ENCODE results near the gene OLFML2B. TPM values are rescaled to one million over a fixed set of nuclear protein-coding genes. Genes with fewer than 3 reads are reported as not detected.

The OLFML2B gene
- total RNA-seq, 1 experiment from 2014 or later = 1.4 TPM

GRCh38 chr1:162038624-162039023 is 15.0 kb upstream of the OLFML2B start:
- no peak for TF ChIP-seq CTCF (conservative IDR thresholded peaks at IDR 0.05)
- no CpG with 5 or more reads among the region's 1 CpG for WGBS (ENCODE audit: extremely low coverage, insufficient read length, low lambda C conversion rate)
- no peak overlapping the region for H2BK120ac ChIP-seq (ENCODE audit: low read depth, low read length, poor library complexity, severe bottlenecking)
- no peak overlapping the region for H2BK5ac ChIP-seq (ENCODE audit: insufficient read length, low read length)
- H4K8ac ChIP-seq (replicated peaks; ENCODE audit: insufficient read length, low read depth, low read length) = no peak overlapping the region
- H3K79me2 ChIP-seq (ENCODE audit: insufficient read depth, low read length) = no peaks in the 10 kb centered on the region
- H4K5ac ChIP-seq (ENCODE audit: insufficient read length, low read depth, low read length) = no peak overlapping the region
- H2BK20ac ChIP-seq (ENCODE audit: low read depth, low read length, poor library complexity, severe bottlenecking) = no peak overlapping the region
- H3K4me1 Mint-ChIP-seq = peaks cover 8% of the 10 kb centered on the region in 2 experiments
- no peak overlapping the region for H3K23ac ChIP-seq (ENCODE audit: insufficient read length, low read depth, low read length)
- no peak overlapping the region for H2BK15ac ChIP-seq (ENCODE audit: low read depth, low read length)
- H3K18ac ChIP-seq (ENCODE audit: insufficient read length, low read depth, low read length) = no peak overlapping the region
- H3K27me3 Mint-ChIP-seq (ENCODE audit: low read depth) = peaks cover 4% of the 10 kb centered on the region
- no peaks in the 10 kb centered on the region for H4K20me1 ChIP-seq (ENCODE audit: control insufficient read depth, insufficient read depth, insufficient read length)
- no peak overlapping the region for H3K4me2 ChIP-seq (ENCODE audit: insufficient read depth, insufficient read length, low read length)
- H3K27ac Mint-ChIP-seq = no peak overlapping the region
- H3K27ac ChIP-seq (ENCODE audit: insufficient read length, low read depth, low read length) = no peak overlapping the region
- no peaks in the 10 kb centered on the region for H3K79me1 ChIP-seq (ENCODE audit: insufficient read depth, low read depth, low read length, poor library complexity, severe bottlenecking)
- H2BK12ac ChIP-seq (ENCODE audit: insufficient read length, low read depth, low read length) = no peak overlapping the region
- no peak overlapping the region for H2AFZ ChIP-seq (ENCODE audit: low read length)
- H3T11ph ChIP-seq (ENCODE audit: low read length) = no peak overlapping the region
- no peak overlapping the region for H3K56ac ChIP-seq (ENCODE audit: insufficient read length, low read depth, low read length)
- H3K9me3 Mint-ChIP-seq = peaks cover 0 to 2% of the 10 kb centered on the region in 2 experiments; a peak in 2 of 5 replicates
- H3K4me1 ChIP-seq (ENCODE audit: insufficient read depth, low read length) = no peaks in the 10 kb centered on the region
- H3K4ac ChIP-seq (ENCODE audit: low read depth, low read length) = no peak overlapping the region
- DNase-seq = no peak
- H3K27me3 ChIP-seq (ENCODE audit: insufficient read depth, low read length) = no peaks in the 10 kb centered on the region
- H4K91ac ChIP-seq (ENCODE audit: insufficient read length, low read depth, low read length) = no peak overlapping the region
- H3K14ac ChIP-seq (ENCODE audit: insufficient read depth, low read length) = no peak overlapping the region
- H3K23me2 ChIP-seq (ENCODE audit: insufficient read length, low read depth, low read length, poor library complexity, severe bottlenecking) = no peaks in the 10 kb centered on the region
- H3K9me3 ChIP-seq (ENCODE audit: control insufficient read depth, low read depth, low read length) = no peaks in the 10 kb centered on the region
- no peak overlapping the region for H3K4me3 Mint-ChIP-seq
- H2AK5ac ChIP-seq (ENCODE audit: insufficient read length, low read length) = no peak overlapping the region
- no peaks in the 10 kb centered on the region for H3K36me3 Mint-ChIP-seq (ENCODE audit: insufficient read depth in 1 of 3, low read depth in 3 of 3)
- no peak overlapping the region for H3K9ac ChIP-seq (ENCODE audit: extremely low read depth, insufficient read length, low read length)

Data from H9 (cell line).